ENCODE measurements around the gene SLC22A17. TPM values are rescaled to one million over a fixed set of nuclear protein-coding genes. Genes with fewer than 3 reads are reported as not detected.

SLC22A17 gene
- polyA plus RNA-seq, 1 donor from 2014 or later: 182 TPM

DNA sequence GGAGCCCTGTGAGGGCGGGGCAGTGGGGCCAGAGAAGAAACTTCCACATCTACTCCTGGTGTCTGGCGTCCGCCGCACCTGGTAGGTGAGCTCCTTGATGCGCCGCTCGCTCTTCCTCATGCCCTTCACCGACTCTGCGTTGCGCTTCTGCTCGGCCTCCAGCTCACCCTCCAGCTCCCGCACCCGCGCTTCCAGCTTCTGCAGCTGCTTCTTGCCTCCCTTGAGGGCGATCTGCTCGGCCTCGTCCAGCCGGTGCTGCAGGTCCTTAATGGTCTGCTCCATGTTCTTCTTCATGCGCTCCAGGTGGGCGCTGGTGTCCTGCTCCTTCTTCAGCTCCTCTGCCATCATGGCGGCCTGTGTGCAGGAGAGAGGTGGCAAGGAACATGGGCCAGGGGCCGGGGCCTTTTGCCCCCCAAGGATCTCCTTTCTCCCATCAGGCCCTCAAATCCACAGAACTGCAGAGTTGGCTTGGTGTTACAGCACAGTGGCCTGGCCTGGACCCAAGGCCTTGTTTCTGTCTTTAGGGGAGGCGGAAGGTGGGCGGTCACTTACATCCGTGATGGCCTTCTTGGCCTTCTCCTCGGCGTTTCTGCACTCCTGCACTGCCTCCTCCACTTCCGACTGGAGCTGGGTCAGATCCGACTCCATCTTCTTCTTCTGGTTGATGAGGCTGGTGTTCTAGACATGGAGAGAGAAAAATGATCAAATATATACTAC is 31.8 kb upstream of the SLC22A17 start:
- no peaks in the 10 kb centered on the region for H3F3A ChIP-seq (ENCODE audit: insufficient read depth, low read length, poor library complexity, severe bottlenecking)
- H3K9me2 ChIP-seq (ENCODE audit: insufficient read depth, low read length): no peaks in the 10 kb centered on the region
- no peak overlapping the region for H3K4me2 ChIP-seq (ENCODE audit: low read length)
- H2AFZ ChIP-seq (ENCODE audit: low read depth, low read length): no peak overlapping the region
- TF ChIP-seq POLR2AphosphoS5 (IDR thresholded peaks at IDR 0.05) (no peak), EZH2 (IDR thresholded peaks at IDR 0.05; ENCODE audit: borderline replicate concordance, insufficient read depth, low read length, poor library complexity, severe bottlenecking) (no peak), EP300 (conservative IDR thresholded peaks at IDR 0.05; ENCODE audit: poor library complexity, severe bottlenecking) (no peak), TAF1 (IDR thresholded peaks at IDR 0.05; ENCODE audit: low read depth) (no peak), RAD21 (conservative IDR thresholded peaks at IDR 0.05) (no peak), MXI1 (conservative IDR thresholded peaks at IDR 0.05; ENCODE audit: poor library complexity, severe bottlenecking) (no peak), SMC3 (conservative IDR thresholded peaks at IDR 0.05; ENCODE audit: poor library complexity) (no peak)
- TF ChIP-seq, protein P1, sequence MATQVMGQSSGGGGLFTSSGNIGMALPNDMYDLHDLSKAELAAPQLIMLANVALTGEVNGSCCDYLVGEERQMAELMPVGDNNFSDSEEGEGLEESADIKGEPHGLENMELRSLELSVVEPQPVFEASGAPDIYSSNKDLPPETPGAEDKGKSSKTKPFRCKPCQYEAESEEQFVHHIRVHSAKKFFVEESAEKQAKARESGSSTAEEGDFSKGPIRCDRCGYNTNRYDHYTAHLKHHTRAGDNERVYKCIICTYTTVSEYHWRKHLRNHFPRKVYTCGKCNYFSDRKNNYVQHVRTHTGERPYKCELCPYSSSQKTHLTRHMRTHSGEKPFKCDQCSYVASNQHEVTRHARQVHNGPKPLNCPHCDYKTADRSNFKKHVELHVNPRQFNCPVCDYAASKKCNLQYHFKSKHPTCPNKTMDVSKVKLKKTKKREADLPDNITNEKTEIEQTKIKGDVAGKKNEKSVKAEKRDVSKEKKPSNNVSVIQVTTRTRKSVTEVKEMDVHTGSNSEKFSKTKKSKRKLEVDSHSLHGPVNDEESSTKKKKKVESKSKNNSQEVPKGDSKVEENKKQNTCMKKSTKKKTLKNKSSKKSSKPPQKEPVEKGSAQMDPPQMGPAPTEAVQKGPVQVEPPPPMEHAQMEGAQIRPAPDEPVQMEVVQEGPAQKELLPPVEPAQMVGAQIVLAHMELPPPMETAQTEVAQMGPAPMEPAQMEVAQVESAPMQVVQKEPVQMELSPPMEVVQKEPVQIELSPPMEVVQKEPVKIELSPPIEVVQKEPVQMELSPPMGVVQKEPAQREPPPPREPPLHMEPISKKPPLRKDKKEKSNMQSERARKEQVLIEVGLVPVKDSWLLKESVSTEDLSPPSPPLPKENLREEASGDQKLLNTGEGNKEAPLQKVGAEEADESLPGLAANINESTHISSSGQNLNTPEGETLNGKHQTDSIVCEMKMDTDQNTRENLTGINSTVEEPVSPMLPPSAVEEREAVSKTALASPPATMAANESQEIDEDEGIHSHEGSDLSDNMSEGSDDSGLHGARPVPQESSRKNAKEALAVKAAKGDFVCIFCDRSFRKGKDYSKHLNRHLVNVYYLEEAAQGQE (IDR thresholded peaks at IDR 0.05; ENCODE audit: borderline replicate concordance): no peak
- TF ChIP-seq, protein P2, sequence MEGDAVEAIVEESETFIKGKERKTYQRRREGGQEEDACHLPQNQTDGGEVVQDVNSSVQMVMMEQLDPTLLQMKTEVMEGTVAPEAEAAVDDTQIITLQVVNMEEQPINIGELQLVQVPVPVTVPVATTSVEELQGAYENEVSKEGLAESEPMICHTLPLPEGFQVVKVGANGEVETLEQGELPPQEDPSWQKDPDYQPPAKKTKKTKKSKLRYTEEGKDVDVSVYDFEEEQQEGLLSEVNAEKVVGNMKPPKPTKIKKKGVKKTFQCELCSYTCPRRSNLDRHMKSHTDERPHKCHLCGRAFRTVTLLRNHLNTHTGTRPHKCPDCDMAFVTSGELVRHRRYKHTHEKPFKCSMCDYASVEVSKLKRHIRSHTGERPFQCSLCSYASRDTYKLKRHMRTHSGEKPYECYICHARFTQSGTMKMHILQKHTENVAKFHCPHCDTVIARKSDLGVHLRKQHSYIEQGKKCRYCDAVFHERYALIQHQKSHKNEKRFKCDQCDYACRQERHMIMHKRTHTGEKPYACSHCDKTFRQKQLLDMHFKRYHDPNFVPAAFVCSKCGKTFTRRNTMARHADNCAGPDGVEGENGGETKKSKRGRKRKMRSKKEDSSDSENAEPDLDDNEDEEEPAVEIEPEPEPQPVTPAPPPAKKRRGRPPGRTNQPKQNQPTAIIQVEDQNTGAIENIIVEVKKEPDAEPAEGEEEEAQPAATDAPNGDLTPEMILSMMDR (IDR thresholded peaks at IDR 0.05; ENCODE audit: poor library complexity, severe bottlenecking): no peak
- H3K4me3 ChIP-seq (ENCODE audit: low read length): no peak overlapping the region
- H3K36me3 ChIP-seq (ENCODE audit: insufficient read depth, low read length): no peaks in the 10 kb centered on the region
- H3K9me3 ChIP-seq (ENCODE audit: low read length): no peaks in the 10 kb centered on the region
- H3K9ac ChIP-seq (ENCODE audit: low read length): no peak overlapping the region
- no peaks in the 10 kb centered on the region for H4K20me1 ChIP-seq (ENCODE audit: insufficient read depth)
- H3K79me2 ChIP-seq (replicated peaks; ENCODE audit: insufficient read depth, low read length): no peaks in the 10 kb centered on the region
- H3K27me3 ChIP-seq (ENCODE audit: insufficient read depth, low read depth, low read length): no peaks in the 10 kb centered on the region
- H3K27ac ChIP-seq (ENCODE audit: low read length): no peak overlapping the region

GRCh38 chr14:23382731-23383440 is 30.2 kb upstream of the SLC22A17 start:
- Histone ChIP-seq H2AFZ (ENCODE audit: low read depth, low read length) (no peak overlapping the region), H3F3A (ENCODE audit: insufficient read depth, low read length, poor library complexity, severe bottlenecking) (no peaks in the 10 kb centered on the region), H3K9me3 (ENCODE audit: low read length) (no peaks in the 10 kb centered on the region), H3K9me2 (ENCODE audit: insufficient read depth, low read length) (no peaks in the 10 kb centered on the region), H4K20me1 (ENCODE audit: insufficient read depth) (no peaks in the 10 kb centered on the region), H3K79me2 (replicated peaks; ENCODE audit: insufficient read depth, low read length) (no peaks in the 10 kb centered on the region), H3K4me3 (ENCODE audit: low read length) (no peak overlapping the region), H3K36me3 (ENCODE audit: insufficient read depth, low read length) (no peaks in the 10 kb centered on the region), H3K27me3 (ENCODE audit: insufficient read depth, low read depth, low read length) (no peaks in the 10 kb centered on the region), H3K4me2 (ENCODE audit: low read length) (no peak overlapping the region), H3K27ac (ENCODE audit: low read length) (no peak overlapping the region), H3K9ac (ENCODE audit: low read length) (no peak overlapping the region)
- TF ChIP-seq, protein P2 (IDR thresholded peaks at IDR 0.05; ENCODE audit: poor library complexity, severe bottlenecking): no peak
- TF ChIP-seq POLR2AphosphoS5 (IDR thresholded peaks at IDR 0.05): no peak
- TF ChIP-seq TAF1 (IDR thresholded peaks at IDR 0.05; ENCODE audit: low read depth): no peak
- TF ChIP-seq, protein P1 (IDR thresholded peaks at IDR 0.05; ENCODE audit: borderline replicate concordance): no peak
- TF ChIP-seq EZH2 (IDR thresholded peaks at IDR 0.05; ENCODE audit: borderline replicate concordance, insufficient read depth, low read length, poor library complexity, severe bottlenecking): no peak
- no peak for TF ChIP-seq RAD21 (conservative IDR thresholded peaks at IDR 0.05)
- no peak for TF ChIP-seq MXI1 (conservative IDR thresholded peaks at IDR 0.05; ENCODE audit: poor library complexity, severe bottlenecking)
- TF ChIP-seq EP300 (conservative IDR thresholded peaks at IDR 0.05; ENCODE audit: poor library complexity, severe bottlenecking): no peak
- no peak for TF ChIP-seq SMC3 (conservative IDR thresholded peaks at IDR 0.05; ENCODE audit: poor library complexity)
